Fibroblast of pulmonary artery (primary cell): ENCODE data around the gene OTOG.

Experiments used
- DNase-seq: peaks from one replicate; pipeline ENCODE4 v3.0.0-alpha.2; 2010; ENCODE audit warnings: low read depth
- H3K4me3 ChIP-seq: replicated peaks from 2 replicates; pipeline ENCODE4 v1.5.1; 2011; ENCODE audit warnings: low read depth, mild to moderate bottlenecking, control low read depth, low read length, moderate library complexity
- TF ChIP-seq, protein P1 (sequence below): IDR thresholded peaks from 2 replicates; pipeline ENCODE4 v1.5.1; 2011; ENCODE audit warnings: mild to moderate bottlenecking, control low read depth, low read length, inconsistent platforms; ENCODE audit errors: missing control alignments

Gene OTOG

DNA sequence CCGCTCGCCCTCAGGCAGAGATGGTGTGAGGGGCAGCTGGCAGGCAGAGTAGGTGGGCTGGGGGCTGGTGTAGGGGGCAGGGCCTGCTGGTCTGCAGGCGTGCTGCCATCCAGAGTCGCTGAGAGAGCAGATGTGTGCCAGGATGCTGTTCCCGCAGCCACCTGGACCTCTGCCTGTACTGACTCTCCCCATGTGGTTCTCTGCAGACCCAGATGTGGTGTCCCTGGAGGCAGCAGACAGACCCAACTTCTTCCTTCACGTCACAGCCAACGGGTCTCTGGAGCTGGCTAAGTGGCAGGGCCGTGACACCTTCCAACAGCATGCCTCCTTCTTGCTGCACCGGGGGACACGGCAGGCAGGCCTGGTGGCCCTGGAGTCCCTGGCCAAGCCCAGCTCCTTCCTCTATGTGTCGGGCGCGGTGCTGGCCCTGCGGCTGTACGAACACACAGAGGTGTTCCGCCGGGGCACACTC lies 58.6 kb downstream of the OTOG start:
- H3K4me3 ChIP-seq, result no peak overlapping the region
- TF ChIP-seq, protein P1, sequence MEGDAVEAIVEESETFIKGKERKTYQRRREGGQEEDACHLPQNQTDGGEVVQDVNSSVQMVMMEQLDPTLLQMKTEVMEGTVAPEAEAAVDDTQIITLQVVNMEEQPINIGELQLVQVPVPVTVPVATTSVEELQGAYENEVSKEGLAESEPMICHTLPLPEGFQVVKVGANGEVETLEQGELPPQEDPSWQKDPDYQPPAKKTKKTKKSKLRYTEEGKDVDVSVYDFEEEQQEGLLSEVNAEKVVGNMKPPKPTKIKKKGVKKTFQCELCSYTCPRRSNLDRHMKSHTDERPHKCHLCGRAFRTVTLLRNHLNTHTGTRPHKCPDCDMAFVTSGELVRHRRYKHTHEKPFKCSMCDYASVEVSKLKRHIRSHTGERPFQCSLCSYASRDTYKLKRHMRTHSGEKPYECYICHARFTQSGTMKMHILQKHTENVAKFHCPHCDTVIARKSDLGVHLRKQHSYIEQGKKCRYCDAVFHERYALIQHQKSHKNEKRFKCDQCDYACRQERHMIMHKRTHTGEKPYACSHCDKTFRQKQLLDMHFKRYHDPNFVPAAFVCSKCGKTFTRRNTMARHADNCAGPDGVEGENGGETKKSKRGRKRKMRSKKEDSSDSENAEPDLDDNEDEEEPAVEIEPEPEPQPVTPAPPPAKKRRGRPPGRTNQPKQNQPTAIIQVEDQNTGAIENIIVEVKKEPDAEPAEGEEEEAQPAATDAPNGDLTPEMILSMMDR, result no peak
- DNase-seq, result no peak

DNA sequence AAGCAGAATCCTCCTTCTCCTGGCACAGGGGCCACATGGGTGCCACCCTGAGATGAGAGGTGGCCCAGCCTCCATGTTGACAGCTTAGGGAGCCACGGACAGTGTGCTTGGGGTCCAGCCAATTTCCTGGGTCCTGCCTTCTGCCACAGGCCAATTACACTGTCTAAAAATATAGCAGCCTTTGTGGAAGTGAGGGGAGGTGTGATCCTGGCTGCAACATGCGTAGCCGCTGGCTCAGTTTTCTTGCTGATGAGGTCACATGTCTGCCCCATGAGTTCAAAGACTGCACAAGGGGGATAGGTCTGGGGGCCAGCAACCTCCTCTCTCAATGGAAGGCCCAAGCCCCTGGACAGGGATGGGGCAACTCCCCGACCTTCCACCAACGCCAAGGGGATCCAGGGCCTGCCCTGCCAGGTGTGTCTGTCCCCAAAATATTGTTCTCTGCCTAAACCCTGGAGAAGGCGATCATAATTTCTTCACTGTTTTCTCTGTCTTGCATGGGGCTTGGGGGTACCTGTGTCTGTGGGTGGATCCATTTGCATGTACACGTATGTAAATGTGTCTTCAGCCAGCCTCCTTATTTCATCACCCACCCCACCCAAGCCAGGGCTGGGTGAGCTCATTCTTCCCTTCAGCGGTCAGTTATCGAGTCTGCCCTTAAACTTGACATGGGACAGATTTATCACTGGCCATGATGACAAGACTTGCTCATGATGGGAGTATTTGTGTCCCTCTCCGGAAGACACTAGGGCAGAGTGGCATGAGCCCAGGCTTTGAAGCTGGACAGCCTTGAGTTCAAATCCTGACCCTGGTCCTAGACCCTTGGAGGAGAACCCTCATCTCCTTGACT lies 59.4 kb downstream of the OTOG start:
- DNase-seq, result no peak
- TF ChIP-seq, protein P1, result no peak
- H3K4me3 ChIP-seq, result no peak overlapping the region

DNA sequence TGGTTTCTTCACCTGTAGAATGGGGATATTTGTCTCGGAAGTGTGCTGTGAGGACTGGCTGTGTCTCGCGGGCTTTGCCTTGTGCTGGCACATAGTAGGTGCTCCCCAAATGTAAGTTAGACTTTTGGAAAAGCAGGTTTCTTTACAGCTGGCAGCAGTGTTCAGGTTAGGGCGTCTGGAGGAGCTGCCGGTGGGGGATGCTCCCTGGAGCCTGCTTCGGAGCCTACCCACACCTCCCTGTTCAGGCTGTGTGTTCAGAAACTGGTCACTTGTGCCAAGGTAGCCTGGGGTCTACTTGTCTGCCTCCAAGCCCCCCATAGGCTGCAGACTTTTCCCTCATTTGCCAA lies 60.0 kb downstream of the OTOG start:
- H3K4me3 ChIP-seq, result no peak overlapping the region
- DNase-seq, result no peak
- TF ChIP-seq, protein P1, result no peak

DNA sequence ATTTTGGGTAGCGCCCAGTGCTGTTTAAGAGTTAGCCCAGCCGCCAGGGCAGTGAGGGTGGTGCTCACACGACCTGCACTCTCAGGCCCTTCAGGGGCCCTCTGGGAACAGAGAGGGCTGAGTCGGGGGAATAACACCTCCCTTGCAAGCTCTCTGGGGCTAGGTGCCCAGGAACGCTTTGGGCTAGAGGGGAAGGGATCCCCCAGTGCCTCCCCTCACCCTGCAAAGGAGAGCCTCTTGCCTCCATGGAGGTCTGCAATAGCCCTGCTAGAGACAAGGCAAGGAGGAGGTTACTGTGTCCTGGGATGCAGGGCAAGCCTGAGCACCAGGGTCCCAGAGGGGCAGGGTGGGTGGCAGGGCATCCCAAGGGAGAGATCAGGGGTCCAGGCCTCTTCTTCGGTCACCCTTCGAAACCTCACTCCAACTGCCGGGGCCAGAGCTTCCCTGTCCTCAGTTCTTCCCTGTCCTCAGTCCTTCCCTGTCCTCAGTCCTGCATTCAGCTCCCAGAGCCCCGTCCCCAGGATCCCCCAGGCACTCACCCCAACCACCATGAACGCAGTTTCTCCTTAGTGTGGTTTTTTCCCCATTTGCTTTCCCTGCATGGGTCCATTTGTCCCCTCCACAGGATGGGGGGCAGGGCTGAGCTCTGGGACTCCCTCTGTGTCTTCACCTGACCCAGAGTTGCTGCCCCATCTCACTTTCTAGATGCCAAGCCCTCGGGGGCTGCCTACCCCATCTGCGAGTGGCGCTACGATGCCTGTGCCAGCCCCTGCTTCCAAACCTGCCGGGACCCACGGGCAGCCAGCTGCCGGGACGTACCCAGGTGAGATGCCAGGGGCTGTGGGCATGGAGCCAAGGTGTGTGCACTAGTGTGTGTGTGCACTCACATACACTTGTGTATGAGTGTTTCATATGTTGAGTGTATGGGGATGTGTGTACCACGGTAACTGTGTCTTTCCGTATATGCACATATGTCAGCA lies 60.8 kb downstream of the OTOG start:
- H3K4me3 ChIP-seq, result no peak overlapping the region
- no peak for DNase-seq
- TF ChIP-seq, protein P1, result no peak

DNA sequence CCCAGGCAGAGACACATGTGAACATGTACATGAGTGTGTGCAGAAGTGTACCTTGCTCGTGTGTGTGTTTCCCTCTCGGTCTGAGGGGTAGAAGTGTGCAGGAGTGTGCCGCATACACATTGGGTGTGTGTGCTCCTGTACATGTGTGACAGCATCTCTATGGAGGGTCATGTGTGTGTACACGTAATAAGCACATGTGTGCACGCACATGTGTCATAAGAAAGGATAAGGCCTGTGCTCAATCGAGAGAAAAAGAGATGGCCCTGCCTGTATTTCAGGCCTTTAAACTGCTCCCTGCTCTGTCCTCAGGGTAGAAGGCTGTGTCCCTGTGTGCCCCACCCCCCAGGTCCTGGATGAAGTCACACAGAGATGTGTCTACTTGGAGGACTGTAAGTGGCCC lies 61.8 kb downstream of the OTOG start:
- TF ChIP-seq, protein P1, result no peak
- DNase-seq, result no peak

DNA sequence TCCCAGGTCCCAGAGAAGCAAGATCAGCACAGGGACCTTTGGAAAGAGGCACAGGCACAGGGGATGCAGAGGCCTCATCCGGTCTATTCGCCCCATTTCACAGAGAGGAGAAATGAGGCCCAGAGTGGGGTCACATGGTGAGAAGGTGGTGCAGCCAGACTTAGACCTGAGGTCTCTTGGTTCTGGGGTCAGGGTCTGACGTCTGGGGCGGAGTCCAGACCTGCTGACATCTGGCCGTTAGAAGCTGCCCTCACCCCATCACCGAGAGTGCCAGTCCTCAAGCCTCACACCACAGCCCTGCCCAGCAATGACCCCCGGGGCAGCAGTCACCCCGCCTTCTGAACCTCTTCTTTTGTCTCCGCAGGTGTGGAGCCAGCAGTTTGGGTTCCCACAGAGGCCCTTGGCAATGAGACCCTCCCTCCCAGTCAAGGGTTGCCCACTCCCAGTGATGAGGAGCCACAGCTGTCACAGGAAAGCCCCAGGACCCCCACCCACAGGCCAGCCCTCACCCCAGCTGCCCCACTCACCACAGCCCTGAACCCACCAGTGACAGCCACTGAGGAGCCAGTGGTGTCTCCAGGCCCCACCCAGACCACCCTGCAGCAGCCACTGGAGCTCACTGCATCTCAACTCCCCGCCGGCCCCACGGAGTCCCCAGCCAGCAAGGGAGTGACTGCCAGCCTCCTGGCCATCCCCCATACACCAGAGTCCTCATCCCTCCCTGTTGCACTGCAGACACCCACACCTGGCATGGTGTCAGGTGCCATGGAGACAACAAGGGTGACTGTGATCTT lies 62.4 kb downstream of the OTOG start:
- no peak for DNase-seq
- no peak overlapping the region for H3K4me3 ChIP-seq
- TF ChIP-seq, protein P1, result no peak

More for the DNA sequence above, 61.8 kb downstream of the OTOG start:
- H3K4me3 ChIP-seq, result no peak overlapping the region
